Measurements from ENCODE around the gene VAC14.

VAC14 gene

GRCh38 chr16:70757183-70757582, 43.8 kb downstream of the VAC14 start:
- no peaks in the 10 kb centered on the region for H3K9me3 ChIP-seq (ENCODE audit: control insufficient read depth, low read length)
- no peaks in the 10 kb centered on the region for H3K27me3 ChIP-seq (replicated peaks; ENCODE audit: control insufficient read depth, insufficient read depth, low read length)
- DNase-seq (ENCODE audit: low read depth), result no peak
- H3K4me1 ChIP-seq (ENCODE audit: control insufficient read depth, insufficient read depth, low read length), result peaks cover 37% of the 10 kb centered on the region
- H3K9ac ChIP-seq (ENCODE audit: low read length), result no peak overlapping the region
- no peak overlapping the region for H3K4me3 ChIP-seq (ENCODE audit: low read length)
- H3K36me3 ChIP-seq (ENCODE audit: control insufficient read depth, insufficient read depth, low read length, severe bottlenecking), result peaks cover 24% of the 10 kb centered on the region

GRCh38 chr16:70756071-70756470, 44.9 kb downstream of the VAC14 start:
- H3K4me3 ChIP-seq (ENCODE audit: low read length), result no peak overlapping the region
- H3K9me3 ChIP-seq (ENCODE audit: control insufficient read depth, low read length), result no peaks in the 10 kb centered on the region
- H3K4me1 ChIP-seq (ENCODE audit: control insufficient read depth, insufficient read depth, low read length), result peaks cover 41% of the 10 kb centered on the region
- H3K27me3 ChIP-seq (replicated peaks; ENCODE audit: control insufficient read depth, insufficient read depth, low read length), result no peaks in the 10 kb centered on the region
- no peak for DNase-seq (ENCODE audit: low read depth)
- H3K36me3 ChIP-seq (ENCODE audit: control insufficient read depth, insufficient read depth, low read length, severe bottlenecking), result peaks cover 24% of the 10 kb centered on the region
- no peak overlapping the region for H3K9ac ChIP-seq (ENCODE audit: low read length)

DNA sequence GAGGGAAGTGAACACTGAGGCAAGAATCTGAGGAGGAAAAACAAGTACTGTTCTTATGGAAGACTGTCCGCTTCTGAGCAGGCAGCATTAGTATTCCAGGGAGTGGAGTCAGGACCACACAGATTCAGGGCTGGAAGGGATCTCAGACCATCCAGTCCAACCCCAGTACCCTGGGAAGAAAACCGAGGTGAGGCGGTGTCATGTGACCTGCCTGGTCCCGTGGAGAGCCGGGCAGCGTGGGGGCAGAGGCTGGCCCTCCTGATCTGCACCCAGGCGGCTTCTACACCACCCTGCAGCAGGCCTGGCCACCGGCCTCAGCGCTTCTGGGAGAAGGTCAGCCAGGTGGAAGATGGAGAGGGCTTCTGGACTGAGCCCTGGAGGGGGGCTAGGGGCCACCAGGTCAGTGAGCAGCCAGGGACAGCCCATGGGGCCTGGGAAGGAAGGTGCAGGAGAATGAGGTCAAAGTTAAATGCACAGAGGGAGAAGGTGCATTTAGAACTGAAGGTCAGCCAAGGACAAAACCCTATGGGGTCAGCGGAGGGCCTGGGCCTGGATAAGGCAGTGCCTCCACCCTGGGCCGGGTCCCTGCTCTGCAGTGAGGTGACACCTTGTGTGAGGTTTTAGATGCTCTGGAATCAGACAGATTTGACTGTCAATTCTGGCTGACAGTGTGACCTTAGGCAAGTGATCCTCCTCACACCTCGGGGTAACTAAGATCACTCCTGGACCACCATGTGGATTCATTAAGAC, 45.9 kb downstream of the VAC14 start:
- H3K9me3 ChIP-seq (ENCODE audit: control insufficient read depth, low read length), result no peaks in the 10 kb centered on the region
- H3K27me3 ChIP-seq (replicated peaks; ENCODE audit: control insufficient read depth, insufficient read depth, low read length), result no peaks in the 10 kb centered on the region
- peaks cover 24% of the 10 kb centered on the region for H3K36me3 ChIP-seq (ENCODE audit: control insufficient read depth, insufficient read depth, low read length, severe bottlenecking)
- H3K4me3 ChIP-seq (ENCODE audit: low read length), result no peak overlapping the region
- no peak overlapping the region for H3K9ac ChIP-seq (ENCODE audit: low read length)
- no peak for DNase-seq (ENCODE audit: low read depth)
- H3K4me1 ChIP-seq (ENCODE audit: control insufficient read depth, insufficient read depth, low read length), result peaks cover 40% of the 10 kb centered on the region

- DNase-seq (ENCODE audit: low read depth), result no peak
- Histone ChIP-seq H3K4me3 (ENCODE audit: low read length) (no peak overlapping the region), H3K36me3 (ENCODE audit: control insufficient read depth, insufficient read depth, low read length, severe bottlenecking) (peaks cover 24% of the 10 kb centered on the region)
Observed at GRCh38 chr16:70754371-70754770, 46.6 kb downstream of the VAC14 start.

GRCh38 chr16:70753694-70754325, 47.1 kb downstream of the VAC14 start:
- H3K9me3 ChIP-seq (ENCODE audit: control insufficient read depth, low read length), result no peaks in the 10 kb centered on the region
- H3K4me1 ChIP-seq (ENCODE audit: control insufficient read depth, insufficient read depth, low read length), result peaks cover 49% of the 10 kb centered on the region
- DNase-seq (ENCODE audit: low read depth), result no peak
- no peak overlapping the region for H3K9ac ChIP-seq (ENCODE audit: low read length)
- peaks cover 24% of the 10 kb centered on the region for H3K36me3 ChIP-seq (ENCODE audit: control insufficient read depth, insufficient read depth, low read length, severe bottlenecking)
- H3K4me3 ChIP-seq (ENCODE audit: low read length), result no peak overlapping the region
- no peaks in the 10 kb centered on the region for H3K27me3 ChIP-seq (replicated peaks; ENCODE audit: control insufficient read depth, insufficient read depth, low read length)

More at GRCh38 chr16:70754371-70754770, 46.6 kb downstream of the VAC14 start:
- Histone ChIP-seq H3K4me1 (ENCODE audit: control insufficient read depth, insufficient read depth, low read length) (peaks cover 43% of the 10 kb centered on the region), H3K9me3 (ENCODE audit: control insufficient read depth, low read length) (no peaks in the 10 kb centered on the region), H3K9ac (ENCODE audit: low read length) (no peak overlapping the region), H3K27me3 (replicated peaks; ENCODE audit: control insufficient read depth, insufficient read depth, low read length) (no peaks in the 10 kb centered on the region)

GRCh38 chr16:70753228-70753627, 47.7 kb downstream of the VAC14 start:
- H3K9me3 ChIP-seq (ENCODE audit: control insufficient read depth, low read length), result no peaks in the 10 kb centered on the region
- no peak for DNase-seq (ENCODE audit: low read depth)
- H3K4me3 ChIP-seq (ENCODE audit: low read length), result no peak overlapping the region
- no peaks in the 10 kb centered on the region for H3K27me3 ChIP-seq (replicated peaks; ENCODE audit: control insufficient read depth, insufficient read depth, low read length)
- H3K4me1 ChIP-seq (ENCODE audit: control insufficient read depth, insufficient read depth, low read length), result peaks cover 54% of the 10 kb centered on the region
- no peak overlapping the region for H3K9ac ChIP-seq (ENCODE audit: low read length)
- H3K36me3 ChIP-seq (ENCODE audit: control insufficient read depth, insufficient read depth, low read length, severe bottlenecking), result peaks cover 20% of the 10 kb centered on the region

- Histone ChIP-seq H3K9ac (ENCODE audit: low read length) (no peak overlapping the region), H3K4me1 (ENCODE audit: control insufficient read depth, insufficient read depth, low read length) (peaks cover 60% of the 10 kb centered on the region), H3K9me3 (ENCODE audit: control insufficient read depth, low read length) (no peaks in the 10 kb centered on the region), H3K4me3 (ENCODE audit: low read length) (no peak overlapping the region), H3K27me3 (replicated peaks; ENCODE audit: control insufficient read depth, insufficient read depth, low read length) (no peaks in the 10 kb centered on the region), H3K36me3 (ENCODE audit: control insufficient read depth, insufficient read depth, low read length, severe bottlenecking) (peaks cover 13% of the 10 kb centered on the region)
- DNase-seq (ENCODE audit: low read depth), result no peak
Observed at GRCh38 chr16:70752426-70752825, 48.5 kb downstream of the VAC14 start.

GRCh38 chr16:70751593-70751992, 49.4 kb downstream of the VAC14 start:
- Histone ChIP-seq H3K4me3 (ENCODE audit: low read length) (no peak overlapping the region), H3K4me1 (ENCODE audit: control insufficient read depth, insufficient read depth, low read length) (peaks cover 67% of the 10 kb centered on the region), H3K27me3 (replicated peaks; ENCODE audit: control insufficient read depth, insufficient read depth, low read length) (no peaks in the 10 kb centered on the region), H3K9ac (ENCODE audit: low read length) (peak overlapping the region; percentile 53), H3K36me3 (ENCODE audit: control insufficient read depth, insufficient read depth, low read length, severe bottlenecking) (peaks cover 7% of the 10 kb centered on the region), H3K9me3 (ENCODE audit: control insufficient read depth, low read length) (no peaks in the 10 kb centered on the region)
- no peak for DNase-seq (ENCODE audit: low read depth)

GRCh38 chr16:70750893-70751467, 50.0 kb downstream of the VAC14 start:
- no peak for DNase-seq (ENCODE audit: low read depth)
- no peak overlapping the region for H3K4me3 ChIP-seq (ENCODE audit: low read length)
- no peaks in the 10 kb centered on the region for H3K27me3 ChIP-seq (replicated peaks; ENCODE audit: control insufficient read depth, insufficient read depth, low read length)
- H3K36me3 ChIP-seq (ENCODE audit: control insufficient read depth, insufficient read depth, low read length, severe bottlenecking), result peaks cover 5% of the 10 kb centered on the region
- H3K4me1 ChIP-seq (ENCODE audit: control insufficient read depth, insufficient read depth, low read length), result peaks cover 73% of the 10 kb centered on the region
- H3K9ac ChIP-seq (ENCODE audit: low read length), result peak overlapping the region; percentile 53
- H3K9me3 ChIP-seq (ENCODE audit: control insufficient read depth, low read length), result no peaks in the 10 kb centered on the region

GRCh38 chr16:70749681-70750601, 51.0 kb downstream of the VAC14 start:
- Histone ChIP-seq H3K9ac (ENCODE audit: low read length) (peak overlapping the region; percentile 42), H3K4me3 (ENCODE audit: low read length) (no peak overlapping the region), H3K27me3 (replicated peaks; ENCODE audit: control insufficient read depth, insufficient read depth, low read length) (no peaks in the 10 kb centered on the region), H3K9me3 (ENCODE audit: control insufficient read depth, low read length) (no peaks in the 10 kb centered on the region), H3K4me1 (ENCODE audit: control insufficient read depth, insufficient read depth, low read length) (peaks cover 81% of the 10 kb centered on the region), H3K36me3 (ENCODE audit: control insufficient read depth, insufficient read depth, low read length, severe bottlenecking) (no peaks in the 10 kb centered on the region)
- no peak for DNase-seq (ENCODE audit: low read depth)
